B cell (primary cell): Measurements from ENCODE around the gene LRRC3. TPM values are rescaled to one million over a fixed set of nuclear protein-coding genes. Genes with fewer than 3 reads are reported as not detected.

Experiments
- ATAC-seq: fragments of 200-7000 bp; cut with Tn5 transposase; one replicate; pipeline ENCODE4 v1.10.0; 2021; ENCODE audit warnings: low read depth, mild to moderate bottlenecking, moderate number of reproducible peaks, moderate library complexity
- CTCF ChIA-PET: fragments of 350-600 bp; sonication (Branson Sonifier 250); formaldehyde crosslinking; loops from one replicate; lab custom pipeline; 2021; ENCODE audit warnings: antibody characterized with exemption, inconsistent platforms; lab: Charles Lee
- POLR2A ChIA-PET: fragments of 350-600 bp; sonication (Branson Sonifier 250); formaldehyde crosslinking; loops from one replicate; lab custom pipeline; 2021; ENCODE audit warnings: antibody characterized with exemption; lab: Charles Lee
- DNase-seq: peaks from one replicate; pipeline ENCODE4 v3.0.0; 2013
- H2AFZ ChIP-seq: 2 replicates; pipeline ENCODE4 v1.6.1; 2012; ENCODE audit warnings: mild to moderate bottlenecking, low read depth, low read length; ENCODE audit not compliant: insufficient read depth, poor library complexity, severe bottlenecking
- H3K27ac ChIP-seq, 2 donors: 1 replicate in 1 of 2; 2 replicates in 1 of 2; pipeline ENCODE4 v1.5.1; 2012 to 2013; ENCODE audit warnings: low read length in 2 of 2, mild to moderate bottlenecking in 2 of 2, moderate library complexity in 1 of 2
- H3K27me3 ChIP-seq, 4 experiments: fragments of 200-600 bp in 1 of 4; sonication (generic) in 1 of 4; replicated peaks in 1 of 4; 1 replicate in 2 of 4; 2 replicates in 2 of 4; pipeline versions ENCODE4 v1.6.1 to v1.7.0; 2013 to 2016; ENCODE audit warnings: low read length in 3 of 4, mild to moderate bottlenecking in 2 of 4, mixed read lengths in 1 of 4, moderate library complexity in 1 of 4; ENCODE audit not compliant: insufficient read depth in 4 of 4, control insufficient read depth in 3 of 4; ENCODE audit errors: control extremely low read depth in 1 of 4
- H3K36me3 ChIP-seq, 2 experiments: replicated peaks in 1 of 2; 1 replicate in 1 of 2; 2 replicates in 1 of 2; pipeline versions ENCODE4 v1.6.1 to v1.7.1; 2013; ENCODE audit warnings: low read length in 1 of 2; ENCODE audit not compliant: insufficient read depth in 2 of 2, control insufficient read depth in 1 of 2; ENCODE audit errors: control extremely low read depth in 1 of 2, extremely low read depth in 1 of 2
- H3K4me1 ChIP-seq, 2 donors: fragments of 200-600 bp in 1 of 2; sonication (generic) in 1 of 2; 1 replicate in 1 of 2; 2 replicates in 1 of 2; pipeline versions ENCODE4 v1.5.1 to v1.6.1; 2013 to 2017; ENCODE audit warnings: low read length in 2 of 2; ENCODE audit not compliant: control insufficient read depth in 2 of 2, insufficient read depth in 2 of 2
- H3K4me2 ChIP-seq: replicated peaks from 2 replicates; pipeline ENCODE3; 2012; ENCODE audit warnings: mild to moderate bottlenecking, low read depth, low read length; ENCODE audit not compliant: poor library complexity, severe bottlenecking
- H3K4me3 ChIP-seq, 5 experiments: fragments of 200-600 bp in 1 of 5; sonication (generic) in 1 of 5; 1 replicate in 3 of 5; 2 replicates in 2 of 5; pipeline versions ENCODE4 v1.5.1 to v1.7.0; 2011 to 2016; ENCODE audit warnings: low read length in 4 of 5, mild to moderate bottlenecking in 4 of 5, low read depth in 2 of 5, control low read depth in 1 of 5, moderate library complexity in 1 of 5; ENCODE audit not compliant: insufficient read depth in 1 of 5; ENCODE audit errors: control extremely low read depth in 1 of 5, extremely low read depth in 1 of 5
- H3K79me2 ChIP-seq: fragments of 200-600 bp; sonication (generic); one replicate; pipeline ENCODE4 v1.6.0; 2016; ENCODE audit warnings: low read length; ENCODE audit not compliant: control insufficient read depth, insufficient read depth
- H3K9ac ChIP-seq: fragments of 200-600 bp; sonication (generic); 2 replicates; pipeline ENCODE4 v1.6.1; 2017; ENCODE audit warnings: mild to moderate bottlenecking, low read length, moderate library complexity
- H3K9me3 ChIP-seq, 3 donors: one replicate each; pipeline versions ENCODE4 v1.6.1 to v1.7.1; 2013; ENCODE audit warnings: low read length in 2 of 3; ENCODE audit not compliant: control insufficient read depth in 2 of 3, insufficient read depth in 1 of 3; ENCODE audit errors: control extremely low read depth in 1 of 3
- H4K20me1 ChIP-seq: 2 replicates; pipeline ENCODE4 v1.6.0; 2012; ENCODE audit warnings: mild to moderate bottlenecking, low read length; ENCODE audit not compliant: insufficient read depth, control insufficient read depth, poor library complexity, severe bottlenecking
- H3K27ac Mint-ChIP-seq: one replicate; pipeline ENCODE4 v1.8.0; 2021; ENCODE audit warnings: mixed read lengths
- H3K27me3 Mint-ChIP-seq: one replicate; pipeline ENCODE4 v1.8.0; 2021; ENCODE audit warnings: mixed read lengths
- H3K4me1 Mint-ChIP-seq: one replicate; pipeline ENCODE4 v1.8.0; 2021; ENCODE audit warnings: mixed read lengths
- H3K4me3 Mint-ChIP-seq: one replicate; pipeline ENCODE4 v1.8.0; 2021; ENCODE audit warnings: mixed read lengths
- H3K9me3 Mint-ChIP-seq: one replicate; pipeline ENCODE4 v1.8.0; 2022; ENCODE audit warnings: mixed read lengths; ENCODE audit not compliant: insufficient read depth
- EZH2 ChIP-seq: IDR thresholded peaks from 2 replicates; pipeline ENCODE4 v1.6.1; 2012; ENCODE audit warnings: borderline replicate concordance, low read depth, mild to moderate bottlenecking, moderate library complexity, low read length; ENCODE audit not compliant: insufficient read depth, poor library complexity, severe bottlenecking
- WGBS: methylation state at CpG from one replicate; pipeline ENCODE4 v1.1.5; 2013; ENCODE audit warnings: missing lambda C conversion rate; ENCODE audit not compliant: insufficient coverage; 5-methylcytosine and 5-hydroxymethylcytosine counted together
- intact Hi-C: fragments of 100-400 bp; cut with micrococcal nuclease; formaldehyde crosslinking; loops from one replicate; pipeline ENCODE4 v1.10.0; 2022
- polyA plus RNA-seq: library from polyadenylated mRNA; depleted of rRNA; stranded (reverse); fragments of >200 nt; gene quantifications from 2 replicates; pipeline ENCODE4 v1.2.3, GENCODE V29; 2012
- total RNA-seq, 2 donors: library from RNA; stranded (reverse); fragments of 120-200 nt in 1 of 2; gene quantifications; 1 replicate in 1 of 2; 2 replicates in 1 of 2; pipeline versions ENCODE4 v1.2.3 to v1.2.4, GENCODE V29; 2013 to 2022
- TF ChIP-seq, protein P1 (sequence below): fragments of 200-600 bp; IDR thresholded peaks from one replicate; pipeline ENCODE4 v1.8.0; 2022; ENCODE audit warnings: antibody characterized with exemption, mild to moderate bottlenecking

Gene LRRC3
- total and polyA plus RNA-seq, 2 donors (not counting 1 experiment from before 2014, with no cell fraction given): 0.46 to 3.3 TPM

DNA sequence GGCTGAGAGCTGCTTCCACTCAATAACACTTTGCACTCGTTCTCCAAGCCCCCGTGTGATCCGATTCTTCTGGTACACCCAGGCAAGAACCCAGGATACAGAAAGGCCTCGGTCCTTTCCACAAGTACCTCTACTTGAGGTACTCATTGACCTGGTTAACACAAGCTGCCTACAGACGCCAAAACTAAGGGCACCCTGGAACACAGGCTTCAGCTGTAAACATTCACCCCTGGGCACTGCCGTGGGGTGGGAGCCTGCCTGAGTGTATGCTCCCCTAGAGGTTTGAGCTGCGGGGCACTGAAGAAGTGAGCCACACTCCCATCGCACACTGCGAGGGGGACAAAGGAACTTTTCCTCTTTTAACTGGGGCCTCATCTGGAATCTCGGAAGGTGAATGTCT lies 30.5 kb downstream of the LRRC3 start:
- no peak overlapping the region for H3K27ac Mint-ChIP-seq
- H3K9ac ChIP-seq: peak overlapping the region; percentile 47
- no peak overlapping the region for H3K4me3 Mint-ChIP-seq
- intact Hi-C loops: loop anchor here (10.0 kb wide), 2 partner anchors 131 to 671 kb away; partner anchors contain the start of gene TRPM2
- ATAC-seq (no peak), DNase-seq (no peak)
- H3K79me2 ChIP-seq: no peaks in the 10 kb centered on the region
- H3K4me1 ChIP-seq: no peaks in the 10 kb centered on the region
- TF ChIP-seq EZH2: no peak
- POLR2A ChIA-PET: interaction anchor here (0.6 kb wide), 1 partner anchor 124 kb away, joined by 5 read pairs; no protein-coding TSS in a partner anchor
- H3K27ac ChIP-seq: no peak overlapping the region
- no peak overlapping the region for H2AFZ ChIP-seq
- H4K20me1 ChIP-seq: no peaks in the 10 kb centered on the region
- no peaks in the 10 kb centered on the region for H3K4me1 Mint-ChIP-seq
- H3K4me3 ChIP-seq: peak overlapping the region in 3 of 5 experiments; percentile 38 to 55 (median 39)
- CTCF ChIA-PET: no interaction called here
- H3K9me3 ChIP-seq: peaks cover 3 to 8% (median 5%) of the 10 kb centered on the region in 3 donors
- no peaks in the 10 kb centered on the region for H3K9me3 Mint-ChIP-seq
- H3K27me3 ChIP-seq: peaks cover 0 to 11% (median 0%) of the 10 kb centered on the region in 4 experiments
- H3K27me3 Mint-ChIP-seq: peaks cover 18% of the 10 kb centered on the region
- 86% methylated on average over 9 of the region's 10 CpGs for WGBS
- peak overlapping the region; percentile 53 for H3K4me2 ChIP-seq
- no peaks in the 10 kb centered on the region for H3K36me3 ChIP-seq

DNA sequence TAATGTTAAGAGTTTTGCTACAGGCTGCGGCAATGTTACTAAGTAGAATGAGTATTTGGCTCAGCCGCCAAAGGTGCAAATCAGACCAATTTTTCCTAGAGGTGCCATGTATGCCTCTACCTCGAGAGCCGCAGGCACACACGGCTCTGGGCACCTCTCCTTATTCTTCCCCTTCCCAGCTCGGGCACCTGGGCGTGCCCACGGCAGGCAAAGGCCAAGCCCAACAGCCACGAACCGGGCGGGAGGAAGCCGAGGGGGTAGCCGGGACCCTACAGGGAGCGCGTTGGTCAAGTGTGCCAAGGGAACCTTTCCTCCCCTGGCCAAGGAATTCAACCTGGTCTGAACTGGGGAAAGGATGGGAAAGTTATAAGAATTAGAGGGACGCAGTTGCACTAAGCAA lies 31.0 kb downstream of the LRRC3 start:
- Histone ChIP-seq H3K9me3 (peaks cover 3 to 8% (median 5%) of the 10 kb centered on the region in 3 donors), H3K27me3 (peaks cover 0 to 11% (median 0%) of the 10 kb centered on the region in 4 experiments), H3K4me1 (no peaks in the 10 kb centered on the region), H3K4me3 (no peak overlapping the region), H2AFZ (no peak overlapping the region), H3K4me2 (no peak overlapping the region), H3K36me3 (no peaks in the 10 kb centered on the region), H3K79me2 (no peaks in the 10 kb centered on the region), H4K20me1 (no peaks in the 10 kb centered on the region), H3K27ac (no peak overlapping the region), H3K9ac (no peak overlapping the region)
- H3K9me3 Mint-ChIP-seq: no peaks in the 10 kb centered on the region
- H3K27ac Mint-ChIP-seq: no peak overlapping the region
- intact Hi-C loops: loop anchor here (10.0 kb wide), 2 partner anchors 132 to 672 kb away; partner anchors contain the start of gene TRPM2
- ATAC-seq (no peak), DNase-seq (no peak)
- H3K4me1 Mint-ChIP-seq: no peaks in the 10 kb centered on the region
- POLR2A ChIA-PET: no interaction called here
- WGBS: 80% methylated on average over 4 of the region's 16 CpGs
- H3K27me3 Mint-ChIP-seq: peaks cover 18% of the 10 kb centered on the region
- TF ChIP-seq EZH2: no peak
- TF ChIP-seq, protein P1, sequence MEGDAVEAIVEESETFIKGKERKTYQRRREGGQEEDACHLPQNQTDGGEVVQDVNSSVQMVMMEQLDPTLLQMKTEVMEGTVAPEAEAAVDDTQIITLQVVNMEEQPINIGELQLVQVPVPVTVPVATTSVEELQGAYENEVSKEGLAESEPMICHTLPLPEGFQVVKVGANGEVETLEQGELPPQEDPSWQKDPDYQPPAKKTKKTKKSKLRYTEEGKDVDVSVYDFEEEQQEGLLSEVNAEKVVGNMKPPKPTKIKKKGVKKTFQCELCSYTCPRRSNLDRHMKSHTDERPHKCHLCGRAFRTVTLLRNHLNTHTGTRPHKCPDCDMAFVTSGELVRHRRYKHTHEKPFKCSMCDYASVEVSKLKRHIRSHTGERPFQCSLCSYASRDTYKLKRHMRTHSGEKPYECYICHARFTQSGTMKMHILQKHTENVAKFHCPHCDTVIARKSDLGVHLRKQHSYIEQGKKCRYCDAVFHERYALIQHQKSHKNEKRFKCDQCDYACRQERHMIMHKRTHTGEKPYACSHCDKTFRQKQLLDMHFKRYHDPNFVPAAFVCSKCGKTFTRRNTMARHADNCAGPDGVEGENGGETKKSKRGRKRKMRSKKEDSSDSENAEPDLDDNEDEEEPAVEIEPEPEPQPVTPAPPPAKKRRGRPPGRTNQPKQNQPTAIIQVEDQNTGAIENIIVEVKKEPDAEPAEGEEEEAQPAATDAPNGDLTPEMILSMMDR: no peak
- CTCF ChIA-PET: no interaction called here
- no peak overlapping the region for H3K4me3 Mint-ChIP-seq
